Right forelimb (tissue), 1 donor: Measurements from ENCODE around the gene SLC17A9.

ENCODE experiments used
- DNase-seq: peaks from one replicate; pipeline ENCODE4 v3.0.0-alpha.2; 2018

Gene SLC17A9

GRCh38 chr20:62986257-62986800 lies 33.8 kb downstream of the SLC17A9 start:
- no peak for DNase-seq

- DNase-seq: no peak
These were observed 34.6 kb downstream of the SLC17A9 start for GRCh38 chr20:62987114-62987513.

- no peak for DNase-seq
These were observed 36.7 kb downstream of the SLC17A9 start for GRCh38 chr20:62989201-62989601.

- DNase-seq: no peak
These were observed 37.9 kb downstream of the SLC17A9 start for GRCh38 chr20:62990306-62990825.

- DNase-seq: no peak
These were observed 38.8 kb downstream of the SLC17A9 start for GRCh38 chr20:62991196-62991807.

GRCh38 chr20:62991863-62992262 lies 39.4 kb downstream of the SLC17A9 start:
- DNase-seq: no peak

GRCh38 chr20:62993856-62994494 lies 41.5 kb downstream of the SLC17A9 start:
- no peak for DNase-seq

- no peak for DNase-seq
These were observed 42.4 kb downstream of the SLC17A9 start for GRCh38 chr20:62994869-62995281.

GRCh38 chr20:62995481-62995880 lies 43.0 kb downstream of the SLC17A9 start:
- DNase-seq: no peak

GRCh38 chr20:62995898-62996595 lies 43.5 kb downstream of the SLC17A9 start:
- no peak for DNase-seq

GRCh38 chr20:62996596-62996982 lies 44.1 kb downstream of the SLC17A9 start:
- DNase-seq: no peak

- no peak for DNase-seq
These were observed 45.0 kb downstream of the SLC17A9 start for GRCh38 chr20:62997417-62998035.

- DNase-seq: no peak
These were observed 45.9 kb downstream of the SLC17A9 start for GRCh38 chr20:62998449-62998848.

- DNase-seq: no peak
These were observed 47.1 kb downstream of the SLC17A9 start for GRCh38 chr20:62999580-62999979.

GRCh38 chr20:63000036-63000435 lies 47.5 kb downstream of the SLC17A9 start:
- no peak for DNase-seq

GRCh38 chr20:63000958-63001357 lies 48.4 kb downstream of the SLC17A9 start:
- no peak for DNase-seq

- DNase-seq: no peak
These were observed 50.0 kb downstream of the SLC17A9 start for GRCh38 chr20:63002511-63002910.

GRCh38 chr20:63003546-63003945 lies 51.0 kb downstream of the SLC17A9 start:
- DNase-seq: no peak

GRCh38 chr20:63004607-63005364 lies 52.3 kb downstream of the SLC17A9 start:
- no peak for DNase-seq

- DNase-seq: no peak
These were observed 52.9 kb downstream of the SLC17A9 start for GRCh38 chr20:63005365-63005861.

- DNase-seq: no peak
These were observed 53.5 kb downstream of the SLC17A9 start for GRCh38 chr20:63005862-63006539.
